IMR-90 (cell line): ENCODE measurements around the gene ADAMTS18. TPM values are rescaled to one million over a fixed set of nuclear protein-coding genes. Genes with fewer than 3 reads are reported as not detected.
A peak's percentile ranks its signal among the peaks of the same experiment; 100 is the strongest.

Experiments used
- ATAC-seq: fragments of 200-7000 bp; cut with Tn5 transposase; 2 replicates; pipeline ENCODE4 v1.9.1; 2020; ENCODE audit warnings: low read depth, mild to moderate bottlenecking, moderate library complexity
- Bru-seq: library from RNA; stranded (reverse); fragments of 400-500 nt; gene quantifications from one replicate; lab custom pipeline; 2021; lab: Mats Ljungman, UMichigan
- BruChase-seq, 2 experiments: library from RNA; stranded (reverse); fragments of 400-500 nt; gene quantifications; one replicate each; lab custom pipeline; 2021; lab: Mats Ljungman, UMichigan
- BruUV-seq: library from RNA; stranded (reverse); fragments of 400-500 nt; replicated peaks from 2 replicates; lab custom pipeline; 2021; lab: Mats Ljungman, UMichigan
- CTCF ChIA-PET: fragments of 300-600 bp; formaldehyde crosslinking; extraction: SDS; loops from one replicate; lab custom pipeline; 2021; ENCODE audit warnings: antibody characterized with exemption; lab: Yijun Ruan, JAX
- POLR2A ChIA-PET: fragments of 300-600 bp; sonication (Branson Sonifier 250); formaldehyde crosslinking; loops from one replicate; lab custom pipeline; 2022; ENCODE audit warnings: antibody characterized with exemption; ENCODE audit not compliant: unreplicated experiment; lab: Charles Lee
- DNase-seq: peaks from one replicate; pipeline ENCODE4 v3.0.0; 2013
- H2AFZ ChIP-seq: replicated peaks from 2 replicates; pipeline ENCODE3; 2013; ENCODE audit warnings: low read length, mild to moderate bottlenecking; ENCODE audit not compliant: poor library complexity
- H2AK5ac ChIP-seq: 2 replicates; pipeline ENCODE4 v1.6.1; 2013; ENCODE audit warnings: low read depth, low read length, inconsistent platforms
- H2AK9ac ChIP-seq: replicated peaks from 2 replicates; pipeline ENCODE3; 2013; ENCODE audit warnings: mild to moderate bottlenecking, low read depth, low read length, moderate library complexity; ENCODE audit not compliant: poor library complexity
- H2BK120ac ChIP-seq: 2 replicates; pipeline ENCODE4 v1.6.1; 2013; ENCODE audit warnings: low read depth, low read length, inconsistent platforms
- H2BK15ac ChIP-seq: 3 replicates; pipeline ENCODE4 v1.6.1; 2013; ENCODE audit warnings: low read depth, low read length, inconsistent platforms
- H2BK20ac ChIP-seq: 2 replicates; pipeline ENCODE4 v1.6.1; 2013; ENCODE audit warnings: low read depth, mild to moderate bottlenecking, inconsistent platforms, low read length, moderate library complexity
- H2BK5ac ChIP-seq: 2 replicates; pipeline ENCODE4 v1.6.1; 2013; ENCODE audit warnings: mild to moderate bottlenecking, low read depth, low read length, inconsistent platforms; ENCODE audit not compliant: poor library complexity, severe bottlenecking
- H3K14ac ChIP-seq: replicated peaks from 2 replicates; pipeline ENCODE4 v1.6.1; 2013; ENCODE audit warnings: low read depth, low read length, inconsistent platforms
- H3K18ac ChIP-seq: 2 replicates; pipeline ENCODE4 v1.6.1; 2013; ENCODE audit warnings: low read depth, low read length, control low read depth
- H3K23ac ChIP-seq: 2 replicates; pipeline ENCODE4 v1.6.1; 2013; ENCODE audit warnings: low read depth, low read length, inconsistent platforms
- H3K27ac ChIP-seq: 2 replicates; pipeline ENCODE4 v1.5.1; 2013; ENCODE audit warnings: mild to moderate bottlenecking, control low read depth, low read length; ENCODE audit not compliant: insufficient read depth
- H3K27me3 ChIP-seq: 2 replicates; pipeline ENCODE4 v1.6.1; 2013; ENCODE audit warnings: low read length; ENCODE audit not compliant: control insufficient read depth, insufficient read depth
- H3K36me3 ChIP-seq: 2 replicates; pipeline ENCODE4 v1.6.1; 2013; ENCODE audit warnings: low read length, mixed read lengths; ENCODE audit not compliant: control insufficient read depth, insufficient read depth
- H3K4ac ChIP-seq: 2 replicates; pipeline ENCODE4 v1.6.1; 2013; ENCODE audit warnings: low read depth, low read length, inconsistent platforms
- H3K4me1 ChIP-seq: 2 replicates; pipeline ENCODE4 v1.6.1; 2013; ENCODE audit warnings: low read length, mixed read lengths; ENCODE audit not compliant: control insufficient read depth, insufficient read depth
- H3K4me2 ChIP-seq: 2 replicates; pipeline ENCODE4 v1.6.1; 2013; ENCODE audit warnings: low read depth, mild to moderate bottlenecking, control low read depth, low read length, moderate library complexity
- H3K4me3 ChIP-seq: 2 replicates; pipeline ENCODE4 v1.5.1; 2013; ENCODE audit warnings: low read depth, mild to moderate bottlenecking, control low read depth, low read length, moderate library complexity; ENCODE audit not compliant: insufficient read depth
- H3K56ac ChIP-seq: 2 replicates; pipeline ENCODE4 v1.6.1; 2013; ENCODE audit warnings: low read length, inconsistent platforms; ENCODE audit not compliant: insufficient read depth; ENCODE audit errors: extremely low read depth
- H3K79me1 ChIP-seq, 2 experiments: 2 replicates each; pipeline ENCODE4 v1.6.1; 2013; ENCODE audit warnings: low read length in 2 of 2, inconsistent platforms in 1 of 2, low read depth in 1 of 2
- H3K9ac ChIP-seq: 2 replicates; pipeline ENCODE4 v1.6.1; 2013; ENCODE audit warnings: low read depth, low read length, control low read depth
- H3K9me1 ChIP-seq: 2 replicates; pipeline ENCODE4 v1.6.1; 2013; ENCODE audit warnings: low read length, inconsistent platforms; ENCODE audit not compliant: insufficient read depth
- H3K9me3 ChIP-seq: 2 replicates; pipeline ENCODE4 v1.6.1; 2013; ENCODE audit warnings: low read length; ENCODE audit not compliant: control insufficient read depth, insufficient read depth
- H4K20me1 ChIP-seq: 2 replicates; pipeline ENCODE4 v1.6.1; 2013; ENCODE audit warnings: low read length, inconsistent platforms; ENCODE audit not compliant: insufficient read depth
- H4K5ac ChIP-seq: 2 replicates; pipeline ENCODE4 v1.6.1; 2013; ENCODE audit warnings: mild to moderate bottlenecking, low read depth, low read length, control low read depth
- H4K8ac ChIP-seq, 2 experiments: 2 replicates each; pipeline ENCODE4 v1.6.1; 2013; ENCODE audit warnings: low read depth in 2 of 2, low read length in 2 of 2, control low read depth in 1 of 2, inconsistent platforms in 1 of 2
- H4K91ac ChIP-seq: 2 replicates; pipeline ENCODE4 v1.6.1; 2013; ENCODE audit warnings: low read depth, low read length, inconsistent platforms; ENCODE audit not compliant: insufficient read depth
- MXI1 ChIP-seq: IDR thresholded peaks from 2 replicates; pipeline ENCODE4 v1.6.1; 2012; ENCODE audit warnings: low read depth, mild to moderate bottlenecking, low read length, moderate library complexity, borderline replicate concordance
- NFE2L2 ChIP-seq: fragments of 150-350 bp; IDR thresholded peaks from 2 replicates; pipeline ENCODE4 v1.6.1; 2016; ENCODE audit warnings: low read depth, mild to moderate bottlenecking, low read length
- RAD21 ChIP-seq: IDR thresholded peaks from 2 replicates; pipeline ENCODE4 v1.6.1; 2012; ENCODE audit warnings: low read length, improper control_type of control experiment
- RCOR1 ChIP-seq: IDR thresholded peaks from 2 replicates; pipeline ENCODE4 v1.6.1; 2012; ENCODE audit warnings: mild to moderate bottlenecking, low read length, improper control_type of control experiment; ENCODE audit not compliant: insufficient replicate concordance
- RFX5 ChIP-seq: IDR thresholded peaks from 2 replicates; pipeline ENCODE4 v1.8.0; 2012; ENCODE audit warnings: low read depth, mild to moderate bottlenecking, low read length, moderate library complexity
- SMC3 ChIP-seq: fragments of 150-350 bp; IDR thresholded peaks from 2 replicates; pipeline ENCODE4 v1.6.1; 2016; ENCODE audit warnings: low read depth, mild to moderate bottlenecking, antibody characterized with exemption, low read length, moderate library complexity
- WGBS, 2 experiments: methylation state at CpG; one replicate each; pipeline versions ENCODE4 v1.1.5 to v1.1.7; 2013; ENCODE audit warnings: missing lambda C conversion rate in 2 of 2; ENCODE audit not compliant: insufficient read length in 1 of 2; ENCODE audit errors: extremely low coverage in 2 of 2; 5-methylcytosine and 5-hydroxymethylcytosine counted together
- dilution Hi-C: fragments of 300-500 bp; cut with HindIII; formaldehyde crosslinking; loops from one replicate; pipeline ENCODE4 v1.14.3; 2018; ENCODE audit warnings: low sequenced_read_pairs; ENCODE audit not compliant: unreplicated experiment
- in situ Hi-C: fragments of 300-500 bp; cut with MboI; formaldehyde crosslinking; loops from 3 replicates; pipeline ENCODE4 v1.14.3; 2019; ENCODE audit warnings: low sequenced_read_pairs, inconsistent platforms, mixed read lengths
- intact Hi-C: fragments of 100-400 bp; cut with micrococcal nuclease; formaldehyde crosslinking; loops from 2 replicates; pipeline ENCODE4 v1.10.0; 2022
- long read RNA-seq: library from polyadenylated mRNA; unstranded; transcript quantifications from one replicate; pipeline ENCODE4 v2.0.0, GENCODE V29; 2021; ENCODE audit not compliant: unreplicated experiment
- polyA plus RNA-seq, 3 experiments: library from polyadenylated mRNA; depleted of rRNA; stranded (reverse); fragments of >200 nt; gene quantifications; 2 replicates each; pipeline ENCODE4 v1.2.3, GENCODE V29; 2012; ENCODE audit warnings: low replicate concordance in 1 of 3
- total RNA-seq: library from RNA; depleted of rRNA; stranded (reverse); fragments of >200 nt; gene quantifications from 2 replicates; pipeline ENCODE4 v1.2.3, GENCODE V29; 2012; rRNA removed
- TF ChIP-seq, protein P1 (sequence below): conservative IDR thresholded peaks from 2 replicates; pipeline ENCODE4 v1.5.1; 2012; ENCODE audit warnings: mild to moderate bottlenecking, low read depth, low read length, improper control_type of control experiment
- TF ChIP-seq, protein P2 (sequence below): fragments of 150-350 bp; IDR thresholded peaks from 2 replicates; pipeline ENCODE4 v1.6.1; 2016; ENCODE audit warnings: low read depth, mild to moderate bottlenecking, low read length, moderate library complexity, borderline replicate concordance

The ADAMTS18 gene, protein sequence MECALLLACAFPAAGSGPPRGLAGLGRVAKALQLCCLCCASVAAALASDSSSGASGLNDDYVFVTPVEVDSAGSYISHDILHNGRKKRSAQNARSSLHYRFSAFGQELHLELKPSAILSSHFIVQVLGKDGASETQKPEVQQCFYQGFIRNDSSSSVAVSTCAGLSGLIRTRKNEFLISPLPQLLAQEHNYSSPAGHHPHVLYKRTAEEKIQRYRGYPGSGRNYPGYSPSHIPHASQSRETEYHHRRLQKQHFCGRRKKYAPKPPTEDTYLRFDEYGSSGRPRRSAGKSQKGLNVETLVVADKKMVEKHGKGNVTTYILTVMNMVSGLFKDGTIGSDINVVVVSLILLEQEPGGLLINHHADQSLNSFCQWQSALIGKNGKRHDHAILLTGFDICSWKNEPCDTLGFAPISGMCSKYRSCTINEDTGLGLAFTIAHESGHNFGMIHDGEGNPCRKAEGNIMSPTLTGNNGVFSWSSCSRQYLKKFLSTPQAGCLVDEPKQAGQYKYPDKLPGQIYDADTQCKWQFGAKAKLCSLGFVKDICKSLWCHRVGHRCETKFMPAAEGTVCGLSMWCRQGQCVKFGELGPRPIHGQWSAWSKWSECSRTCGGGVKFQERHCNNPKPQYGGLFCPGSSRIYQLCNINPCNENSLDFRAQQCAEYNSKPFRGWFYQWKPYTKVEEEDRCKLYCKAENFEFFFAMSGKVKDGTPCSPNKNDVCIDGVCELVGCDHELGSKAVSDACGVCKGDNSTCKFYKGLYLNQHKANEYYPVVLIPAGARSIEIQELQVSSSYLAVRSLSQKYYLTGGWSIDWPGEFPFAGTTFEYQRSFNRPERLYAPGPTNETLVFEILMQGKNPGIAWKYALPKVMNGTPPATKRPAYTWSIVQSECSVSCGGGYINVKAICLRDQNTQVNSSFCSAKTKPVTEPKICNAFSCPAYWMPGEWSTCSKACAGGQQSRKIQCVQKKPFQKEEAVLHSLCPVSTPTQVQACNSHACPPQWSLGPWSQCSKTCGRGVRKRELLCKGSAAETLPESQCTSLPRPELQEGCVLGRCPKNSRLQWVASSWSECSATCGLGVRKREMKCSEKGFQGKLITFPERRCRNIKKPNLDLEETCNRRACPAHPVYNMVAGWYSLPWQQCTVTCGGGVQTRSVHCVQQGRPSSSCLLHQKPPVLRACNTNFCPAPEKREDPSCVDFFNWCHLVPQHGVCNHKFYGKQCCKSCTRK (N-terminal part only)
- total RNA-seq (not detected in 2 replicates), polyA plus RNA-seq (2012; rRNA removed) (not detected in 2 replicates), Bru-seq, nascent RNA (not detected), BruChase-seq, experiment 1, labeled RNA remaining after a 6-hour chase (percentile 1 among the genes with signal in this experiment), BruChase-seq, experiment 2, labeled RNA remaining after a 2-hour chase (not detected)
- polyA plus RNA-seq (2012; cell fraction: cytosol; rRNA removed): not detected in 2 replicates
- not detected in 2 replicates for polyA plus RNA-seq (2012; cell fraction: nucleus; rRNA removed; ENCODE audit: low replicate concordance)
- long read RNA-seq: 0 reads

DNA sequence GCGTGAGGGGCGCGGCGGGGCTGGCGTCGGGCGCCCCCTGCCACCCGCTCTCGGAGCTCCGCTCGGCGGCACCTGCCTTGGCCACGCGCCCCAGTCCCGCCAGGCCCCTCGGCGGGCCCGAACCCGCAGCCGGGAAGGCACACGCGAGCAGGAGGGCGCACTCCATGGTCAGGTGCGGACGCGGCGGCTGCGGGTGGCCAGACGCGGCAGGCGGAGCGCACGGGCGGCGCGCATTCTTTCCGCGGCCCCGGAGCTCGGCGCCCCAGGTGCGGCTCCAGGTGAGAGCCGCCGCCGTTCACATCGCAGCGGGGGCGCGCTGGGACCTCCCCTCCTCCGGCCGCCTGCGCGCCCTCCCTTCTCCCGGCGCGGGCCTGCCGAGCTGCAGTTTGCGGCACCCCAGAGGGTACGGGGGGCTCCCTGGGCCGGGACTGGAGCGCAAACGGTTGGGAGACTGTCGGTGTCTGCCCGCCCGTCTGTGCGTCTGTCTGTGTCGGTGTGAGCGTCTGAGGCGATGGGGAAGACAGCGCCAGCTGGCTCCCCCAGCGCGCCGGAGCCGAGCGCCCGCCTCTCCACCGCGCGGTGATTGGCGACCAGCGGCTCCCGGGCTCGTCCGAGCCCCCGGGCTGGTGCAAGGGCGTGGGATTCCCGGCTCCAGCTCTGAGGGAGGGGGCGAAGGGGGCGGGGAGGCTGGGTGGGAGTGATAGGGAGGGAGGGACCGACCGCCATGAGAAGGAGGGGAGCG lies at the start of gene ADAMTS18:
TSS of gene ADAMTS18 (minus strand) at position 505 of the 742 bp plus-strand sequence. CDS start at position 166, 339 bp downstream.
- Histone ChIP-seq H2AK9ac (no peak within 1 kb of the TSS), H4K20me1 (no peaks in the 10 kb centered on the region), H3K79me1 (no peaks in the 10 kb centered on the region), H3K23ac (no peak within 1 kb of the TSS), H3K27me3 (peaks cover 12% of the 10 kb centered on the region), H4K8ac (no peak within 1 kb of the TSS), H2BK120ac (no peak within 1 kb of the TSS), H4K91ac (no peak within 1 kb of the TSS), H3K9ac (no peak within 1 kb of the TSS), H2BK5ac (no peak within 1 kb of the TSS), H3K4ac (no peak within 1 kb of the TSS), H3K14ac (no peak within 1 kb of the TSS), H3K9me3 (no peaks in the 10 kb centered on the region), H3K4me1 (no peaks in the 10 kb centered on the region), H2AK5ac (no peak within 1 kb of the TSS), H2BK20ac (no peak within 1 kb of the TSS), H2AFZ (peak within 1 kb of the TSS; percentile 21), H3K9me1 (no peaks in the 10 kb centered on the region), H3K36me3 (no peaks in the 10 kb centered on the region), H3K4me2 (no peak within 1 kb of the TSS), H3K56ac (no peak within 1 kb of the TSS), H2BK15ac (no peak within 1 kb of the TSS), H3K4me3 (no peak within 1 kb of the TSS), H3K18ac (no peak within 1 kb of the TSS), H4K5ac (no peak within 1 kb of the TSS), H3K27ac (no peak within 1 kb of the TSS)
- ChIA-PET CTCF (no interaction called here), POLR2A (no interaction called here)
- BruUV-seq: no TSS peak
- WGBS, 2 experiments: 1% methylated on average over 30 of the region's 92 CpGs; no CpG with 5 or more reads in 1 of the 2 experiments
- ATAC-seq (no peak), DNase-seq (no peak)
- dilution Hi-C loops (no loop called here), in situ Hi-C loops (no loop called here), intact Hi-C loops (loop anchor here (5.0 kb wide), 1 partner anchor 197 kb away; no protein-coding TSS in a partner anchor)
- no peak for TF ChIP-seq SMC3
- no peak for TF ChIP-seq RAD21
- TF ChIP-seq RCOR1: no peak
- TF ChIP-seq, protein P1, sequence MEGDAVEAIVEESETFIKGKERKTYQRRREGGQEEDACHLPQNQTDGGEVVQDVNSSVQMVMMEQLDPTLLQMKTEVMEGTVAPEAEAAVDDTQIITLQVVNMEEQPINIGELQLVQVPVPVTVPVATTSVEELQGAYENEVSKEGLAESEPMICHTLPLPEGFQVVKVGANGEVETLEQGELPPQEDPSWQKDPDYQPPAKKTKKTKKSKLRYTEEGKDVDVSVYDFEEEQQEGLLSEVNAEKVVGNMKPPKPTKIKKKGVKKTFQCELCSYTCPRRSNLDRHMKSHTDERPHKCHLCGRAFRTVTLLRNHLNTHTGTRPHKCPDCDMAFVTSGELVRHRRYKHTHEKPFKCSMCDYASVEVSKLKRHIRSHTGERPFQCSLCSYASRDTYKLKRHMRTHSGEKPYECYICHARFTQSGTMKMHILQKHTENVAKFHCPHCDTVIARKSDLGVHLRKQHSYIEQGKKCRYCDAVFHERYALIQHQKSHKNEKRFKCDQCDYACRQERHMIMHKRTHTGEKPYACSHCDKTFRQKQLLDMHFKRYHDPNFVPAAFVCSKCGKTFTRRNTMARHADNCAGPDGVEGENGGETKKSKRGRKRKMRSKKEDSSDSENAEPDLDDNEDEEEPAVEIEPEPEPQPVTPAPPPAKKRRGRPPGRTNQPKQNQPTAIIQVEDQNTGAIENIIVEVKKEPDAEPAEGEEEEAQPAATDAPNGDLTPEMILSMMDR: no peak
- TF ChIP-seq, protein P2, sequence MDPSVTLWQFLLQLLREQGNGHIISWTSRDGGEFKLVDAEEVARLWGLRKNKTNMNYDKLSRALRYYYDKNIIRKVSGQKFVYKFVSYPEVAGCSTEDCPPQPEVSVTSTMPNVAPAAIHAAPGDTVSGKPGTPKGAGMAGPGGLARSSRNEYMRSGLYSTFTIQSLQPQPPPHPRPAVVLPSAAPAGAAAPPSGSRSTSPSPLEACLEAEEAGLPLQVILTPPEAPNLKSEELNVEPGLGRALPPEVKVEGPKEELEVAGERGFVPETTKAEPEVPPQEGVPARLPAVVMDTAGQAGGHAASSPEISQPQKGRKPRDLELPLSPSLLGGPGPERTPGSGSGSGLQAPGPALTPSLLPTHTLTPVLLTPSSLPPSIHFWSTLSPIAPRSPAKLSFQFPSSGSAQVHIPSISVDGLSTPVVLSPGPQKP: no peak
- no peak for TF ChIP-seq MXI1
- no peak for TF ChIP-seq NFE2L2
- no peak for TF ChIP-seq RFX5
